ENCODE measurements around the gene WDTC1. TPM values are rescaled to one million over a fixed set of nuclear protein-coding genes. Genes with fewer than 3 reads are reported as not detected.
"Not testable (repeated sequence)": the region's sequence is repeated elsewhere in the genome, so short reads cannot be mapped to it uniquely, and the experiment has no call there.

WDTC1 gene, protein sequence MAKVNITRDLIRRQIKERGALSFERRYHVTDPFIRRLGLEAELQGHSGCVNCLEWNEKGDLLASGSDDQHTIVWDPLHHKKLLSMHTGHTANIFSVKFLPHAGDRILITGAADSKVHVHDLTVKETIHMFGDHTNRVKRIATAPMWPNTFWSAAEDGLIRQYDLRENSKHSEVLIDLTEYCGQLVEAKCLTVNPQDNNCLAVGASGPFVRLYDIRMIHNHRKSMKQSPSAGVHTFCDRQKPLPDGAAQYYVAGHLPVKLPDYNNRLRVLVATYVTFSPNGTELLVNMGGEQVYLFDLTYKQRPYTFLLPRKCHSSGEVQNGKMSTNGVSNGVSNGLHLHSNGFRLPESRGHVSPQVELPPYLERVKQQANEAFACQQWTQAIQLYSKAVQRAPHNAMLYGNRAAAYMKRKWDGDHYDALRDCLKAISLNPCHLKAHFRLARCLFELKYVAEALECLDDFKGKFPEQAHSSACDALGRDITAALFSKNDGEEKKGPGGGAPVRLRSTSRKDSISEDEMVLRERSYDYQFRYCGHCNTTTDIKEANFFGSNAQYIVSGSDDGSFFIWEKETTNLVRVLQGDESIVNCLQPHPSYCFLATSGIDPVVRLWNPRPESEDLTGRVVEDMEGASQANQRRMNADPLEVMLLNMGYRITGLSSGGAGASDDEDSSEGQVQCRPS
- total RNA-seq (49.9 and 52.5 TPM in 2 replicates), polyA plus RNA-seq (18.9 and 22.8 TPM in 2 replicates)

- TF ChIP-seq, protein P1, sequence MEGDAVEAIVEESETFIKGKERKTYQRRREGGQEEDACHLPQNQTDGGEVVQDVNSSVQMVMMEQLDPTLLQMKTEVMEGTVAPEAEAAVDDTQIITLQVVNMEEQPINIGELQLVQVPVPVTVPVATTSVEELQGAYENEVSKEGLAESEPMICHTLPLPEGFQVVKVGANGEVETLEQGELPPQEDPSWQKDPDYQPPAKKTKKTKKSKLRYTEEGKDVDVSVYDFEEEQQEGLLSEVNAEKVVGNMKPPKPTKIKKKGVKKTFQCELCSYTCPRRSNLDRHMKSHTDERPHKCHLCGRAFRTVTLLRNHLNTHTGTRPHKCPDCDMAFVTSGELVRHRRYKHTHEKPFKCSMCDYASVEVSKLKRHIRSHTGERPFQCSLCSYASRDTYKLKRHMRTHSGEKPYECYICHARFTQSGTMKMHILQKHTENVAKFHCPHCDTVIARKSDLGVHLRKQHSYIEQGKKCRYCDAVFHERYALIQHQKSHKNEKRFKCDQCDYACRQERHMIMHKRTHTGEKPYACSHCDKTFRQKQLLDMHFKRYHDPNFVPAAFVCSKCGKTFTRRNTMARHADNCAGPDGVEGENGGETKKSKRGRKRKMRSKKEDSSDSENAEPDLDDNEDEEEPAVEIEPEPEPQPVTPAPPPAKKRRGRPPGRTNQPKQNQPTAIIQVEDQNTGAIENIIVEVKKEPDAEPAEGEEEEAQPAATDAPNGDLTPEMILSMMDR (IDR thresholded peaks at IDR 0.05; ENCODE audit: low read depth, low read length) = no peak
- Histone ChIP-seq H3K27ac (peak within 1 kb of the TSS; percentile 52), H3K9me3 (ENCODE audit: low read depth) (no peaks in the 10 kb centered on the region), H3K27me3 (no peaks in the 10 kb centered on the region), H3K4me3 (peak within 1 kb of the TSS; percentile 68), H3K36me3 (no peaks in the 10 kb centered on the region), H3K4me1 (ENCODE audit: low read depth) (no peaks in the 10 kb centered on the region)
- DNase-seq (ENCODE audit: low read depth in 1 of 2, low spot score in 1 of 2) = peak; percentile 99
Observed at GRCh38 chr1:27234049-27234882, at the start of gene WDTC1. Gene WDTC1 (plus strand): TSS chr1:27234632. CDS start chr1:27261055, 26,423 bp downstream.

- not testable (repeated sequence) for DNase-seq (ENCODE audit: low read depth in 1 of 2, low spot score in 1 of 2); H3K36me3 ChIP-seq; H3K27me3 ChIP-seq; H3K27ac ChIP-seq; H3K4me3 ChIP-seq; H3K4me1 ChIP-seq (ENCODE audit: low read depth); H3K9me3 ChIP-seq (ENCODE audit: low read depth)
Observed at GRCh38 chr1:27184665-27185064, 49.8 kb upstream of the WDTC1 start.

- no peaks in the 10 kb centered on the region for H3K36me3 ChIP-seq
- no peak overlapping the region for H3K27ac ChIP-seq
- H3K27me3 ChIP-seq = no peaks in the 10 kb centered on the region
- H3K4me3 ChIP-seq = no peak overlapping the region
- H3K4me1 ChIP-seq (ENCODE audit: low read depth) = no peaks in the 10 kb centered on the region
- TF ChIP-seq, protein P1 (IDR thresholded peaks at IDR 0.05; ENCODE audit: low read depth, low read length) = no peak
- H3K9me3 ChIP-seq (ENCODE audit: low read depth) = no peaks in the 10 kb centered on the region
- no peak for DNase-seq (ENCODE audit: low read depth in 1 of 2, low spot score in 1 of 2)
Observed at GRCh38 chr1:27192039-27192529, 42.3 kb upstream of the WDTC1 start.

DNA sequence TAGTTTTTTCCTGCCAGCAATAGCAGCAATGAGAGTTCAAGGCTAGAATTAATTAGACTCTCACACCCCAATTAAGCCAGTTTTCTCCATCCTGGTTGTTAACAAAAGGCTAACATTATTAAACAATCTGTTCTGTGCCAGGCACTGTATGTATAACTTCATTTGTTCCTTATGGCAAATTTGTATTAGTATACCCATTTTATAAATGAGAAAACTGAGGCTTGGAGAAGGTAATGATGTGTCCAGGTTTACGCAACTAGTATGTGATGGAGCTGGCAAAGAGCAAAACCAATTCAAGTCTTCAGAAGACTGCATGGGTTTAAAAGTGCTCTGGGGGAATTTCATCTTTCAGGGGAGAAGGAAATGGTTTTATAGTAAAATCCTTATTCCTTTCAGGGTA lies 41.2 kb upstream of the WDTC1 start:
- TF ChIP-seq, protein P1 (IDR thresholded peaks at IDR 0.05; ENCODE audit: low read depth, low read length) = no peak

DNA sequence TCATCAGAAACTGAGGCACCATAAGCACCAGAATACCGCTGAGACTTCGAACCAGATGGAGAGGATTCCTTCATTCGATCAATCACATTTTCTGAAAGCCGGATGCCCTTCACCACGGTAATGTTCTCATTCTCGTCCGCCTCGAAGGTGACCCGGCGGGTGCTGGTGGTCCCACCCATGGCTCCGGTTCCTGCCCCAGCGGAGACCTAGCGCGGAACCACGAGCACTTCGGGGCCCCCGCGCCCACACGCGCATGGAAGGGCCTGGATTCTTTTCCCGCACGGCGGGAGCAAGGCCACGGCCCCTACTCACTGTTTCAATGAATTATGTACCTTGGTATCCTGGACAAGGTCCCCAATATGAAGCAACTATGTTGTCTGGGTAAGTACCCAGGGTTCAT lies 33.1 kb upstream of the WDTC1 start:
- DNase-seq (ENCODE audit: low read depth in 1 of 2, low spot score in 1 of 2) = no peak
- Histone ChIP-seq H3K9me3 (ENCODE audit: low read depth) (no peaks in the 10 kb centered on the region), H3K27ac (no peak overlapping the region), H3K36me3 (no peaks in the 10 kb centered on the region), H3K4me1 (ENCODE audit: low read depth) (no peaks in the 10 kb centered on the region), H3K4me3 (no peak overlapping the region), H3K27me3 (no peaks in the 10 kb centered on the region)
- TF ChIP-seq, protein P1 (IDR thresholded peaks at IDR 0.05; ENCODE audit: low read depth, low read length) = no peak

More for the DNA sequence above, 41.2 kb upstream of the WDTC1 start:
- no peak for DNase-seq (ENCODE audit: low read depth in 1 of 2, low spot score in 1 of 2)
- no peak overlapping the region for H3K4me3 ChIP-seq
- no peaks in the 10 kb centered on the region for H3K27me3 ChIP-seq
- no peak overlapping the region for H3K27ac ChIP-seq
- H3K9me3 ChIP-seq (ENCODE audit: low read depth) = no peaks in the 10 kb centered on the region
- no peaks in the 10 kb centered on the region for H3K4me1 ChIP-seq (ENCODE audit: low read depth)
- H3K36me3 ChIP-seq = no peaks in the 10 kb centered on the region

Data from cardiac muscle cell (in vitro differentiated cells and primary cell).